ENCODE measurements around the gene MRPL23.
A peak's percentile ranks its signal among the peaks of the same experiment; 100 is the strongest.
"Not testable (repeated sequence)": the region's sequence is repeated elsewhere in the genome, so short reads cannot be mapped to it uniquely, and the experiment has no call there.

Gene MRPL23

GRCh38 chr11:1937616-1938342, 9.4 kb upstream of the MRPL23 start:
- Histone ChIP-seq H4K91ac (ENCODE audit: low read length) (no peak overlapping the region), H3K14ac (ENCODE audit: low read length in 2 of 2) (no peak overlapping the region)

GRCh38 chr11:1938343-1939005, 8.7 kb upstream of the MRPL23 start:
- Histone ChIP-seq H3K27ac (ENCODE audit: low read length, poor library complexity, severe bottlenecking) (no peak overlapping the region), H3K36me3 (ENCODE audit: control insufficient read depth in 1 of 2, insufficient read depth in 2 of 2, low read depth in 1 of 2, low read length in 2 of 2) (no peaks in the 10 kb centered on the region), H3K4ac (ENCODE audit: low read depth in 1 of 2, low read length in 2 of 2) (no peak overlapping the region), H2AK5ac (ENCODE audit: low read length, severe bottlenecking) (no peak overlapping the region), H4K91ac (ENCODE audit: low read length) (no peak overlapping the region), H2BK12ac (ENCODE audit: low read length in 2 of 2) (no peak overlapping the region), H3K4me2 (ENCODE audit: low read length, poor library complexity, severe bottlenecking) (no peak overlapping the region), H4K8ac (ENCODE audit: low read length) (no peak overlapping the region), H2AFZ (ENCODE audit: low read depth, low read length) (no peak overlapping the region), H3K4me3 (ENCODE audit: insufficient read depth in 1 of 2, low read depth in 1 of 2, low read length in 2 of 2) (no peak overlapping the region), H3K9ac (ENCODE audit: low read length) (no peak overlapping the region), H2BK5ac (ENCODE audit: low read depth, low read length, poor library complexity, severe bottlenecking) (no peak overlapping the region), H3K18ac (ENCODE audit: low read depth in 1 of 2, low read length in 2 of 2) (no peak overlapping the region), H2BK120ac (ENCODE audit: low read depth, low read length) (no peak overlapping the region), H3K27me3 (ENCODE audit: control insufficient read depth in 1 of 2, insufficient read depth in 1 of 2, low read length in 2 of 2) (peaks cover 5 to 10% of the 10 kb centered on the region in 2 experiments), H3K79me1 (replicated peaks; ENCODE audit: low read length, poor library complexity, severe bottlenecking) (no peaks in the 10 kb centered on the region), H3K23ac (ENCODE audit: low read length in 2 of 2) (no peak overlapping the region), H2BK15ac (ENCODE audit: low read depth, poor library complexity, severe bottlenecking) (no peak overlapping the region), H3K14ac (ENCODE audit: low read length in 2 of 2) (no peak overlapping the region), H3K9me3 (ENCODE audit: control insufficient read depth, low read length) (no peaks in the 10 kb centered on the region), H3K4me1 (ENCODE audit: control insufficient read depth, insufficient read depth, low read depth, low read length) (no peaks in the 10 kb centered on the region)
- DNase-seq = no peak
- 88% methylated on average over 23 of the region's 27 CpGs for WGBS

More at GRCh38 chr11:1937616-1938342, 9.4 kb upstream of the MRPL23 start:
- Histone ChIP-seq H3K4ac (ENCODE audit: low read depth in 1 of 2, low read length in 2 of 2) (no peak overlapping the region), H3K4me1 (ENCODE audit: control insufficient read depth, insufficient read depth, low read depth, low read length) (no peaks in the 10 kb centered on the region), H2AFZ (ENCODE audit: low read depth, low read length) (no peak overlapping the region), H3K18ac (ENCODE audit: low read depth in 1 of 2, low read length in 2 of 2) (no peak overlapping the region), H3K9me3 (ENCODE audit: control insufficient read depth, low read length) (no peaks in the 10 kb centered on the region), H3K79me1 (replicated peaks; ENCODE audit: low read length, poor library complexity, severe bottlenecking) (no peaks in the 10 kb centered on the region), H2BK15ac (ENCODE audit: low read depth, poor library complexity, severe bottlenecking) (no peak overlapping the region), H4K8ac (ENCODE audit: low read length) (no peak overlapping the region), H2BK120ac (ENCODE audit: low read depth, low read length) (no peak overlapping the region), H3K36me3 (ENCODE audit: control insufficient read depth in 1 of 2, insufficient read depth in 2 of 2, low read depth in 1 of 2, low read length in 2 of 2) (no peaks in the 10 kb centered on the region), H2BK12ac (ENCODE audit: low read length in 2 of 2) (no peak overlapping the region), H2AK5ac (ENCODE audit: low read length, severe bottlenecking) (no peak overlapping the region), H3K9ac (ENCODE audit: low read length) (no peak overlapping the region), H2BK5ac (ENCODE audit: low read depth, low read length, poor library complexity, severe bottlenecking) (no peak overlapping the region), H3K27ac (ENCODE audit: low read length, poor library complexity, severe bottlenecking) (no peak overlapping the region), H3K27me3 (ENCODE audit: control insufficient read depth in 1 of 2, insufficient read depth in 1 of 2, low read length in 2 of 2) (peaks cover 5 to 14% of the 10 kb centered on the region in 2 experiments), H3K4me2 (ENCODE audit: low read length, poor library complexity, severe bottlenecking) (no peak overlapping the region), H3K4me3 (ENCODE audit: insufficient read depth in 1 of 2, low read depth in 1 of 2, low read length in 2 of 2) (no peak overlapping the region), H3K23ac (ENCODE audit: low read length in 2 of 2) (no peak overlapping the region)
- no peak for DNase-seq
- 81% methylated on average over 35 of the region's 35 CpGs for WGBS

DNA sequence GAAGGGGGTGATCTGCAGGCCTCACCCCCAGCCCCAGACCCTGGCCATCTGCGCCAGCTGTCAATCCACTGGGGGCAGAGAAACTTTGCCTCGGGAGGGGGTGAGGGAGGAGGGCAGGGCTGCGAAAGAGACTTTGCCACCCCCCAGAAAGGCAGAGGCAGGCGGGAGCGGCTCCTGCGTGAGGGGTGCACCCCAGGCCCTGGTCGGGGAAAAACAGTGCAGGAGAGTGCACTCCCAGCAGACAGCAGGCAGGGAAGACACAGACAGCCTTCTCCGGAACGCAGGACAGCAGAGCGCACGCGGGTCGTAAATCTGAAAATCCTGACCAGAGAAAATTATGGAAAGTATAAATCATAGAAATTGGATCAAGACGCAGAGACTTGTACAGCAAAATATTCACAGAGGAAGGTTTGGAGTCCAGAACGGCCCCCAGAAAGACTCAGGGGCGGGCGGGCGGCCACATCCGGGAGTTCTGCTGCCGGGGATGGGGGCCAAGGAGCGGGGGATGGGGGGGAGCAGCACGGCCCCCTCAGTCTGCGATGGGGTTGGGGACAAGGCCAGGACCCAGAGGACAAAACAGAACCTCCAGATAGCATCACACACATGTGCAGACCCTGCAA, 8.0 kb upstream of the MRPL23 start:
- no peak overlapping the region for H3K23ac ChIP-seq (ENCODE audit: low read length in 2 of 2)
- H2BK12ac ChIP-seq (ENCODE audit: low read length in 2 of 2) = no peak overlapping the region
- no peak overlapping the region for H3K4me3 ChIP-seq (ENCODE audit: insufficient read depth in 1 of 2, low read depth in 1 of 2, low read length in 2 of 2)
- H4K91ac ChIP-seq (ENCODE audit: low read length) = no peak overlapping the region
- H4K8ac ChIP-seq (ENCODE audit: low read length) = no peak overlapping the region
- no peak overlapping the region for H2AFZ ChIP-seq (ENCODE audit: low read depth, low read length)
- peaks cover 5 to 7% of the 10 kb centered on the region in 2 experiments for H3K27me3 ChIP-seq (ENCODE audit: control insufficient read depth in 1 of 2, insufficient read depth in 1 of 2, low read length in 2 of 2)
- H3K27ac ChIP-seq (ENCODE audit: low read length, poor library complexity, severe bottlenecking) = no peak overlapping the region
- H3K4me1 ChIP-seq (ENCODE audit: control insufficient read depth, insufficient read depth, low read depth, low read length) = peaks cover 3% of the 10 kb centered on the region
- no peak overlapping the region for H2AK5ac ChIP-seq (ENCODE audit: low read length, severe bottlenecking)
- no peak for DNase-seq
- H3K4ac ChIP-seq (ENCODE audit: low read depth in 1 of 2, low read length in 2 of 2) = no peak overlapping the region
- no peak overlapping the region for H2BK15ac ChIP-seq (ENCODE audit: low read depth, poor library complexity, severe bottlenecking)
- H2BK5ac ChIP-seq (ENCODE audit: low read depth, low read length, poor library complexity, severe bottlenecking) = no peak overlapping the region
- no peak overlapping the region for H3K4me2 ChIP-seq (ENCODE audit: low read length, poor library complexity, severe bottlenecking)
- H3K9ac ChIP-seq (ENCODE audit: low read length) = peak overlapping the region; percentile 43
- H3K79me1 ChIP-seq (replicated peaks; ENCODE audit: low read length, poor library complexity, severe bottlenecking) = no peaks in the 10 kb centered on the region
- no peaks in the 10 kb centered on the region for H3K36me3 ChIP-seq (ENCODE audit: control insufficient read depth in 1 of 2, insufficient read depth in 2 of 2, low read depth in 1 of 2, low read length in 2 of 2)
- no peak overlapping the region for H3K18ac ChIP-seq (ENCODE audit: low read depth in 1 of 2, low read length in 2 of 2)
- H3K14ac ChIP-seq (ENCODE audit: low read length in 2 of 2) = no peak overlapping the region
- WGBS = 57% methylated on average over 17 of the region's 23 CpGs
- H3K9me3 ChIP-seq (ENCODE audit: control insufficient read depth, low read length) = no peaks in the 10 kb centered on the region
- no peak overlapping the region for H2BK120ac ChIP-seq (ENCODE audit: low read depth, low read length)

DNA sequence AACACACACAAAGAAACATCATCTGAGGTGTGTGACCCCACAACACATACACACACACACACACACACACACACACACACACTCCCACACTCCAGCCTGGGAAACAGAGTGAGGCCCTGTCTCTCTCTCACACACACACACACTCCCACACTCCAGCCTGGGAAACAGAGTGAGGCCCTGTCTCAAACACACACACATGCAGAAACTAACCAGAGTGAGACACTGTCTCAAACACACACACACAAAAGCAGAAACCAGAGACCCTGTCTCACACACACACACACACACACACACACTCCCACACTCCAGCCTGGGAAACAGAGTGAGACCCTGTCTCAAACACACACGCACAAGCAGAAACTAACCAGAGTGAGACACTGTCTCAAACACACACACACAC, 7.3 kb upstream of the MRPL23 start:
- H3K14ac ChIP-seq (ENCODE audit: low read length in 2 of 2); H3K4me2 ChIP-seq (ENCODE audit: low read length, poor library complexity, severe bottlenecking); H3K9ac ChIP-seq (ENCODE audit: low read length); H3K23ac ChIP-seq (ENCODE audit: low read length in 2 of 2); H3K4me1 ChIP-seq (ENCODE audit: control insufficient read depth, insufficient read depth, low read depth, low read length); H2AFZ ChIP-seq (ENCODE audit: low read depth, low read length); H3K4me3 ChIP-seq (ENCODE audit: insufficient read depth in 1 of 2, low read depth in 1 of 2, low read length in 2 of 2); H3K27me3 ChIP-seq (ENCODE audit: control insufficient read depth in 1 of 2, insufficient read depth in 1 of 2, low read length in 2 of 2); H2BK15ac ChIP-seq (ENCODE audit: low read depth, poor library complexity, severe bottlenecking); H4K91ac ChIP-seq (ENCODE audit: low read length); H3K36me3 ChIP-seq (ENCODE audit: control insufficient read depth in 1 of 2, insufficient read depth in 2 of 2, low read depth in 1 of 2, low read length in 2 of 2); H2BK120ac ChIP-seq (ENCODE audit: low read depth, low read length); H3K4ac ChIP-seq (ENCODE audit: low read depth in 1 of 2, low read length in 2 of 2); H3K9me3 ChIP-seq (ENCODE audit: control insufficient read depth, low read length); H3K79me1 ChIP-seq (replicated peaks; ENCODE audit: low read length, poor library complexity, severe bottlenecking); H2BK5ac ChIP-seq (ENCODE audit: low read depth, low read length, poor library complexity, severe bottlenecking); H3K27ac ChIP-seq (ENCODE audit: low read length, poor library complexity, severe bottlenecking); H2AK5ac ChIP-seq (ENCODE audit: low read length, severe bottlenecking): not testable (repeated sequence)
- H3K18ac ChIP-seq (ENCODE audit: low read depth in 1 of 2, low read length in 2 of 2) = peak overlapping the region in 1 of 2 experiments; percentile 51
- WGBS = 85% methylated on average over 1 of the region's 1 CpG
- peak overlapping the region; percentile 20 for H4K8ac ChIP-seq (ENCODE audit: low read length)
- H2BK12ac ChIP-seq (ENCODE audit: low read length in 2 of 2) = peak overlapping the region in 1 of 2 experiments; percentile 10
- DNase-seq = peak; percentile 68
